GM12878 (cell line): Measurements from ENCODE around the gene CACNA1S. TPM values are rescaled to one million over a fixed set of nuclear protein-coding genes. Genes with fewer than 3 reads are reported as not detected.

ENCODE experiments used
- ATAC-seq: fragments of 200-7000 bp; cut with Tn5 transposase; 3 replicates; pipeline ENCODE4 v1.9.1; 2020; ENCODE audit warnings: mild to moderate bottlenecking, moderate library complexity
- BruUV-seq: library from RNA; stranded (reverse); fragments of 400-500 nt; replicated peaks from 2 replicates; lab custom pipeline; 2021; lab: Mats Ljungman, UMichigan
- CTCF ChIA-PET: fragments of 300-600 bp; sonication (Branson Sonifier 250); formaldehyde crosslinking; extraction: SDS; loops from one replicate; lab custom pipeline; 2021; ENCODE audit warnings: inconsistent platforms; lab: Yijun Ruan, JAX
- POLR2A ChIA-PET: fragments of 350-600 bp; formaldehyde crosslinking; extraction: SDS; loops from one replicate; lab custom pipeline; 2021; ENCODE audit warnings: inconsistent platforms; lab: Charles Lee
- RAD21 ChIA-PET: fragments of 300-600 bp; sonication (Branson Sonifier 250); formaldehyde crosslinking; loops from one replicate; lab custom pipeline; 2023; ENCODE audit warnings: antibody characterized with exemption; ENCODE audit not compliant: unreplicated experiment; lab: Charles Lee
- SMC1A ChIA-PET: fragments of 300-600 bp; sonication (Branson Sonifier 250); formaldehyde crosslinking; loops from one replicate; lab custom pipeline; 2023; ENCODE audit not compliant: unreplicated experiment, uncharacterized antibody; lab: Charles Lee
- DNase-seq: peaks from one replicate; pipeline ENCODE4 v3.0.0-alpha.2; 2011; ENCODE audit warnings: low read depth, low spot score
- FAIRE-seq: peaks from 3 replicates; lab custom pipeline; 2011; peaks lifted over from hg19 to GRCh38; lab: Jason Lieb, UNC
- H2AFZ ChIP-seq: 2 replicates; pipeline ENCODE4 v1.6.0; 2011; ENCODE audit warnings: low read depth, low read length, control low read depth; ENCODE audit not compliant: control insufficient read depth
- H3K27ac ChIP-seq: 2 replicates; pipeline ENCODE4 v1.5.1; 2011; ENCODE audit warnings: control low read depth; ENCODE audit not compliant: control insufficient read depth, insufficient read depth
- H3K27me3 ChIP-seq, 2 experiments: replicated peaks in 1 of 2; 2 replicates each; pipeline versions ENCODE4 v1.6.0 to v1.6.1; 2011; ENCODE audit warnings: low read length in 1 of 2; ENCODE audit not compliant: control insufficient read depth in 2 of 2, insufficient read depth in 2 of 2
- H3K36me3 ChIP-seq, 2 experiments: 2 replicates each; pipeline ENCODE4 v1.5.1; 2011; ENCODE audit warnings: low read length in 1 of 2; ENCODE audit not compliant: control insufficient read depth in 2 of 2, insufficient read depth in 2 of 2
- H3K4me1 ChIP-seq: 2 replicates; pipeline ENCODE4 v1.6.1; 2011; ENCODE audit warnings: mild to moderate bottlenecking, low read length, moderate library complexity, mixed read lengths; ENCODE audit not compliant: control insufficient read depth, insufficient read depth
- H3K4me2 ChIP-seq: 2 replicates; pipeline ENCODE4 v1.6.0; 2011; ENCODE audit warnings: control low read depth; ENCODE audit not compliant: control insufficient read depth, insufficient read depth
- H3K4me3 ChIP-seq: fragments of 200-600 bp; sonication (generic); 2 replicates; pipeline ENCODE4 v1.5.1; 2016
- H3K79me2 ChIP-seq: 2 replicates; pipeline ENCODE4 v1.6.0; 2011; ENCODE audit warnings: low read length; ENCODE audit not compliant: control insufficient read depth, insufficient read depth
- H3K9ac ChIP-seq: 2 replicates; pipeline ENCODE4 v1.8.0; 2011; ENCODE audit warnings: low read length, control low read depth, mixed read lengths; ENCODE audit not compliant: control insufficient read depth, insufficient read depth
- H3K9me3 ChIP-seq: replicated peaks from 3 replicates; pipeline ENCODE4 v1.5.1; 2011; ENCODE audit warnings: mild to moderate bottlenecking, low read length; ENCODE audit not compliant: control insufficient read depth, insufficient read depth
- H4K20me1 ChIP-seq: 2 replicates; pipeline ENCODE4 v1.6.0; 2011; ENCODE audit not compliant: control insufficient read depth, insufficient read depth
- ATF2 ChIP-seq: IDR thresholded peaks from 2 replicates; pipeline ENCODE4 v1.6.1; 2012; ENCODE audit warnings: low read length, inconsistent platforms
- ATF3 ChIP-seq: IDR thresholded peaks from 2 replicates; pipeline ENCODE4 v1.6.1; 2011; ENCODE audit warnings: low read depth, mild to moderate bottlenecking, low read length, moderate library complexity, borderline replicate concordance; ENCODE audit errors: extremely low read depth
- BACH1 ChIP-seq: fragments of 450-650 bp; IDR thresholded peaks from 2 replicates; pipeline ENCODE4 v1.6.1; 2017; ENCODE audit warnings: mild to moderate bottlenecking, borderline replicate concordance
- BCL3 ChIP-seq: IDR thresholded peaks from 2 replicates; pipeline ENCODE4 v1.6.1; 2011; ENCODE audit warnings: borderline replicate concordance, low read depth, mild to moderate bottlenecking, moderate library complexity, low read length; ENCODE audit not compliant: insufficient read depth, poor library complexity, severe bottlenecking
- DPF2 ChIP-seq: fragments of 450-650 bp; IDR thresholded peaks from 2 replicates; pipeline ENCODE4 v1.6.1; 2017; ENCODE audit warnings: mild to moderate bottlenecking
- MLLT1 ChIP-seq: fragments of 450-650 bp; IDR thresholded peaks from 2 replicates; pipeline ENCODE4 v1.6.1; 2016; ENCODE audit warnings: mild to moderate bottlenecking
- NBN ChIP-seq: fragments of 450-650 bp; IDR thresholded peaks from 2 replicates; pipeline ENCODE4 v1.6.1; 2016
- NR2C2 ChIP-seq: IDR thresholded peaks from 2 replicates; pipeline ENCODE4 v1.6.1; 2011; ENCODE audit warnings: borderline replicate concordance, low read depth; ENCODE audit not compliant: control insufficient read depth, insufficient read length
- PML ChIP-seq: IDR thresholded peaks from 2 replicates; pipeline ENCODE4 v1.6.1; 2012; ENCODE audit warnings: low read length, inconsistent platforms
- WGBS: methylation state at CpG from one replicate; pipeline ENCODE4 v1.1.6; 2016; ENCODE audit warnings: low lambda C conversion rate; ENCODE audit not compliant: insufficient replicate concordance, insufficient coverage; ENCODE audit errors: missing lambda C conversion rate; 5-methylcytosine and 5-hydroxymethylcytosine counted together
- in situ Hi-C: fragments of 300-500 bp; cut with MboI; formaldehyde crosslinking; loops from 9 replicates; pipeline ENCODE4 v1.14.3; 2018; ENCODE audit warnings: mixed read lengths
- intact Hi-C: fragments of 100-400 bp; cut with micrococcal nuclease; formaldehyde crosslinking; loops from one replicate; pipeline ENCODE4 v1.14.2; 2022; ENCODE audit not compliant: unreplicated experiment
- polyA plus RNA-seq, 11 experiments: library from polyadenylated mRNA; depleted of rRNA in 4 of 11; unstranded in 6 of 11; stranded (reverse) in 5 of 11; fragments of >200 nt; fragmentation: Nextera tagmentation in 4 of 11; fragmentation: Illumina TruSeq in 1 of 11; extraction: Ambion mirVana in 4 of 11; extraction: Trizol in 1 of 11; gene quantifications; 1 replicate in 1 of 11; 2 replicates in 10 of 11; pipeline versions ENCODE4 v1.2.1 to v1.2.3, GENCODE V29; 2011 to 2016; ENCODE audit warnings: inconsistent platforms in 2 of 11, missing spikeins in 2 of 11, low read depth in 1 of 11
- total RNA-seq, 4 experiments: library from RNA; depleted of rRNA in 3 of 4; stranded (reverse); fragments of >200 nt in 3 of 4; fragmentation: Illumina TruSeq in 1 of 4; extraction: Trizol in 1 of 4; gene quantifications; 2 replicates each; pipeline versions ENCODE4 v1.2.1 to v1.2.3, GENCODE V29; 2013 to 2021

The CACNA1S gene
- total and polyA plus RNA-seq, 10 of the 15 experiments (the other 5 are each of a cell fraction or from before 2014, with no cell fraction given): under 0.01 to 0.04 (median 0.02) TPM; not detected in 6

- Histone ChIP-seq H3K9ac (no peak overlapping the region), H3K4me1 (no peaks in the 10 kb centered on the region), H3K9me3 (no peaks in the 10 kb centered on the region), H3K27ac (no peak overlapping the region), H3K4me2 (no peak overlapping the region), H3K36me3 (peaks cover 12 to 44% of the 10 kb centered on the region in 2 experiments; a peak in 3 of 4 replicates), H4K20me1 (no peaks in the 10 kb centered on the region), H3K4me3 (no peak overlapping the region), H3K79me2 (no peaks in the 10 kb centered on the region), H3K27me3 (no peaks in the 10 kb centered on the region), H2AFZ (no peak overlapping the region)
- no peak for TF ChIP-seq DPF2
- TF ChIP-seq ATF3: no peak
- no peak for TF ChIP-seq NR2C2
- no peak for TF ChIP-seq PML
- no peak for TF ChIP-seq NBN
- TF ChIP-seq BCL3: no peak
- TF ChIP-seq BACH1: no peak
- TF ChIP-seq MLLT1: no peak
- TF ChIP-seq ATF2: no peak
- 95% methylated on average over 25 of the region's 25 CpGs for WGBS
- no peak for DNase-seq
- CTCF ChIA-PET: interaction anchor here (0.9 kb wide), 1 partner anchor 21 kb away, joined by 3 read pairs; no protein-coding TSS in a partner anchor
- POLR2A ChIA-PET: no interaction called here
- no TSS peak for BruUV-seq
- FAIRE-seq: no peak
- in situ Hi-C loops (no loop called here), intact Hi-C loops (no loop called here)
- RAD21 ChIA-PET: no interaction called here
- ATAC-seq: no peak
- SMC1A ChIA-PET: no interaction called here
Observed at GRCh38 chr1:201000391-201000790, 111.8 kb downstream of the CACNA1S start.
